Measurements from ENCODE around the gene THBD.

DNA sequence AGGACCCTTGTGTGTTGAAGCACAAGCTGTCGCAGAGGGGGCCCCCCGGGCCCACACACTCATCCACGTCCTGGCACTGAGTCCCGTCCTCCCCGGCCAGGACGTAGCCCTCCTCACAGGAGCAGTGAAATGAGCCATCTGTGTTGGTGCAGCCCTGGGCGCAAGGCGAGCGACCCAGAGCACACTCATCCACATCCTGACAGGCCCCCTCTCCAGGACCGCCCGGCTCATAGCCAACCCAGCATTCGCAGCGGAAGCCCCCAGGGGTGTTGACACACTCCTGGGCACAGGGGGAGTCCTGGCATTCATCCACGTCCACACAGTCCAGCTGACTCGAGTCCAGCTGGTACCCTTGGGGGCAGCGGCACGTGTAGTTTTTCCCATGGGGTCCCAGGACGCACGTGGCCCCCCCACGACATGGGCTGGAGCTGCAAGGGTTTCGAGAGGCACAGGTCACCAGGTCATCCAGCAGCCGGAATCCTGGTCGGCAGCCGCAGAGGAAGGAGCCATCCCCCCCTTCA, 35.4 kb upstream of the THBD start:
- TF ChIP-seq, protein P1, sequence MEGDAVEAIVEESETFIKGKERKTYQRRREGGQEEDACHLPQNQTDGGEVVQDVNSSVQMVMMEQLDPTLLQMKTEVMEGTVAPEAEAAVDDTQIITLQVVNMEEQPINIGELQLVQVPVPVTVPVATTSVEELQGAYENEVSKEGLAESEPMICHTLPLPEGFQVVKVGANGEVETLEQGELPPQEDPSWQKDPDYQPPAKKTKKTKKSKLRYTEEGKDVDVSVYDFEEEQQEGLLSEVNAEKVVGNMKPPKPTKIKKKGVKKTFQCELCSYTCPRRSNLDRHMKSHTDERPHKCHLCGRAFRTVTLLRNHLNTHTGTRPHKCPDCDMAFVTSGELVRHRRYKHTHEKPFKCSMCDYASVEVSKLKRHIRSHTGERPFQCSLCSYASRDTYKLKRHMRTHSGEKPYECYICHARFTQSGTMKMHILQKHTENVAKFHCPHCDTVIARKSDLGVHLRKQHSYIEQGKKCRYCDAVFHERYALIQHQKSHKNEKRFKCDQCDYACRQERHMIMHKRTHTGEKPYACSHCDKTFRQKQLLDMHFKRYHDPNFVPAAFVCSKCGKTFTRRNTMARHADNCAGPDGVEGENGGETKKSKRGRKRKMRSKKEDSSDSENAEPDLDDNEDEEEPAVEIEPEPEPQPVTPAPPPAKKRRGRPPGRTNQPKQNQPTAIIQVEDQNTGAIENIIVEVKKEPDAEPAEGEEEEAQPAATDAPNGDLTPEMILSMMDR (conservative IDR thresholded peaks at IDR 0.05; ENCODE audit: low read depth, low read length) = no peak
- no peak for TF ChIP-seq EZH2phosphoT487 (IDR thresholded peaks at IDR 0.05; ENCODE audit: borderline replicate concordance, low read length)
- TF ChIP-seq EZH2 (IDR thresholded peaks at IDR 0.05; ENCODE audit: low read length, unreplicated experiment) = no peak
